22Rv1 (cell line): ENCODE measurements around the gene TCF23.
"Not testable (repeated sequence)": the region's sequence is repeated elsewhere in the genome, so short reads cannot be mapped to it uniquely, and the experiment has no call there.

Experiments
- H3K27ac ChIP-seq: fragments of 450-650 bp; 2 replicates; pipeline ENCODE4 v1.5.1; 2017
- ZFX ChIP-seq: fragments of 450-650 bp; IDR thresholded peaks from 2 replicates; pipeline ENCODE4 v1.6.1; 2017; ENCODE audit warnings: antibody characterized with exemption, borderline replicate concordance
- TF ChIP-seq, protein P1 (sequence below): fragments of 450-650 bp; IDR thresholded peaks from 2 replicates; pipeline ENCODE4 v1.5.1; 2017; ENCODE audit warnings: mild to moderate bottlenecking

Gene TCF23

DNA sequence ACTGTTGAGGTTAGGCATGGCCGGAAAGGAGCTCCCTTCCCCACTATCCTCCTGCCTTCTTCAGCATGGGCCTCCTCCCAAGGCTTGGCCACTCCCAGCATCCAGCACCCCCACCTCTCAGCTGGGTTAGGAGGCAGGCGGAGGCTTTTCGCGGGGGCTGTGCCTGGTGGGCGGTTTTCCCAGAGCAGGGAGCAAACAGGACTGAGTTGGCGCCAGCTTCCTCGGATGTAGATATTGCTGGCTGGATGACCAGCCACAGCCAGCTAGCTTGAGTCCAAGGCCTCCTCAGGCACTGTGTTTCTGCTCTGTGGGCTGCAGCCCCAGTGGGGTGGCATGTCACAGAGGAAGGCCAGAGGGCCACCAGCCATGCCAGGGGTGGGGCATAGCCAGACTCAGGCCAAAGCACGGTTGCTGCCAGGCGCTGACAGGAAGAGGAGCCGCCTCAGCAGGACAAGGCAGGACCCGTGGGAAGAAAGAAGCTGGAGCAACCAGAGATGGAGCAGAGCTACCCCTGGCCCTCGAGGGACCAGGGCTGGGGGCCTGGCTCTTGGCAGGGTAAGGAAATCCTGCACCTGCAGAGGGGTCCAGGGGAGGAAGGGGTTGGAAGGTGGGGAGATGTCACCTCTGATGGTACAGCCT lies at the start of gene TCF23:
Gene TCF23 (plus strand): TSS at position 204 of the 639 bp plus-strand sequence. CDS start 130 bp downstream, at position 334.
- TF ChIP-seq, protein P1, sequence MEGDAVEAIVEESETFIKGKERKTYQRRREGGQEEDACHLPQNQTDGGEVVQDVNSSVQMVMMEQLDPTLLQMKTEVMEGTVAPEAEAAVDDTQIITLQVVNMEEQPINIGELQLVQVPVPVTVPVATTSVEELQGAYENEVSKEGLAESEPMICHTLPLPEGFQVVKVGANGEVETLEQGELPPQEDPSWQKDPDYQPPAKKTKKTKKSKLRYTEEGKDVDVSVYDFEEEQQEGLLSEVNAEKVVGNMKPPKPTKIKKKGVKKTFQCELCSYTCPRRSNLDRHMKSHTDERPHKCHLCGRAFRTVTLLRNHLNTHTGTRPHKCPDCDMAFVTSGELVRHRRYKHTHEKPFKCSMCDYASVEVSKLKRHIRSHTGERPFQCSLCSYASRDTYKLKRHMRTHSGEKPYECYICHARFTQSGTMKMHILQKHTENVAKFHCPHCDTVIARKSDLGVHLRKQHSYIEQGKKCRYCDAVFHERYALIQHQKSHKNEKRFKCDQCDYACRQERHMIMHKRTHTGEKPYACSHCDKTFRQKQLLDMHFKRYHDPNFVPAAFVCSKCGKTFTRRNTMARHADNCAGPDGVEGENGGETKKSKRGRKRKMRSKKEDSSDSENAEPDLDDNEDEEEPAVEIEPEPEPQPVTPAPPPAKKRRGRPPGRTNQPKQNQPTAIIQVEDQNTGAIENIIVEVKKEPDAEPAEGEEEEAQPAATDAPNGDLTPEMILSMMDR: no peak
- TF ChIP-seq ZFX: no peak
- H3K27ac ChIP-seq: no peak within 1 kb of the TSS

DNA sequence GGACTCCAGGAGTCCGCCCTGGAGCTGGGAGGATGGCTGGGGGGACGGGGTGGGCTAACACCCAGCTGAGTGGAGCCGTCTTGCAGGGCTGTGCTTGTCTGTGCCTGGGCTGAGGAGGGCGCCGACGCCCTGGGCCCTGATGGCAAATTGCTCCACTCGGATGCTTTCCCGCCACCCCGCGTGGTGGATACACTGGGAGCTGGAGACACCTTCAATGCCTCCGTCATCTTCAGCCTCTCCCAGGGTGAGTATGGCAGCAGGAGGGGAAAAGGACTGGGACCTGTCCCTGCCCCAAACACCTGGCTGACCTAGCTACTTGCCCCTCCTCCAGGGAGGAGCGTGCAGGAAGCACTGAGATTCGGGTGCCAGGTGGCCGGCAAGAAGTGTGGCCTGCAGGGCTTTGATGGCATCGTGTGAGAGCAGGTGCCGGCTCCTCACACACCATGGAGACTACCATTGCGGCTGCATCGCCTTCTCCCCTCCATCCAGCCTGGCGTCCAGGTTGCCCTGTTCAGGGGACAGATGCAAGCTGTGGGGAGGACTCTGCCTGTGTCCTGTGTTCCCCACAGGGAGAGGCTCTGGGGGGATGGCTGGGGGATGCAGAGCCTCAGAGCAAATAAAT lies 49.4 kb upstream of the TCF23 start:
- no peak for TF ChIP-seq ZFX
- TF ChIP-seq, protein P1: no peak
- no peak overlapping the region for H3K27ac ChIP-seq

DNA sequence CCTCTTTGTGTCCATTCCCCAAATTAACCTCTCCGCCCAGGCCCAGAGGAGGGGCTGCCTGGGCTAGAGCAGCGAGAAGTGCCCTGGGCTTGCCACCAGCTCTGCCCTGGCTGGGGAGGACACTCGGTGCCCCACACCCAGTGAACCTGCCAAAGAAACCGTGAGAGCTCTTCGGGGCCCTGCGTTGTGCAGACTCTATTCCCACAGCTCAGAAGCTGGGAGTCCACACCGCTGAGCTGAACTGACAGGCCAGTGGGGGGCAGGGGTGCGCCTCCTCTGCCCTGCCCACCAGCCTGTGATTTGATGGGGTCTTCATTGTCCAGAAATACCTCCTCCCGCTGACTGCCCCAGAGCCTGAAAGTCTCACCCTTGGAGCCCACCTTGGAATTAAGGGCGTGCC lies 48.8 kb upstream of the TCF23 start:
- H3K27ac ChIP-seq: no peak overlapping the region
- TF ChIP-seq ZFX: no peak
- TF ChIP-seq, protein P1: no peak

DNA sequence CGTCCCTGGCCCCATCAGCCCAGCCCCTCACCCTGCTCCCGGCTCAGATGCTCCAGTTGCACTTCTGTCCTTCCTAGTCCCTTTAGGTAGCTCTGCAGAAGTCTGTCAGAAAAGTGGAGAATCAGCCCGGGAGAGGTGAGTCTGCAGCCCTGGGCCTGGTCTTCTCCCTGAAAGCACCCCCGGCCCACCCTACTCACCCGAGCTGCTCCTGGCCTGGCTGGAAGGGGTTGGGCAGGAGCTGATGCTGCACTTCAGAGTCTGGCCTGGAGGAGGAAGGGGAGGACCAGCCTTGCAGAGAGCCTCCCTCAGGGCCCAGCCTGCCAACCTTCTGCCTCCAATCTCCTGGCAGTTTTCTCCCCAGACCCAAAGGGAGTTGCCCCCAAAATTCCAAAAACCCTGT lies 46.5 kb upstream of the TCF23 start:
- TF ChIP-seq, protein P1: no peak
- TF ChIP-seq ZFX: no peak
- H3K27ac ChIP-seq: no peak overlapping the region

DNA sequence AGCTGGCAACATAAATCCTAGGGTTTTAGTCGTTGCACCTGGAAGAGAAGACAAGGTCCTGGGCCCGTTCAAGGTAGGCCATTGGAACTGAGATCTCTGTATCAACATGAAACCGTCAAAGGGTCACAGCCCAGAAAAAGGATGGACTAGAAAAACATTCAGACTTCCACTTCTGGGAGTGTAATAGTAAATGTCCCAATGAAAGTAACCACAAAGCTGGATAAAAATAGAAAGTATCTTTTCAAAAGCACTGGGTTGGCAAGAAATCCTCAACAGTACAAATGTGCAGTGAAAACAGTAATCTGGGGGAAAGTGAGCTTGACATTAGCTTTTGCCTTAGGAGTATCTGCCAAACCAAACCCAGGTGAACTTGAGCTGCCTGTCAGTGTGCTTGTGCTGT lies 42.8 kb upstream of the TCF23 start:
- no peak overlapping the region for H3K27ac ChIP-seq
- no peak for TF ChIP-seq ZFX
- TF ChIP-seq, protein P1: no peak

DNA sequence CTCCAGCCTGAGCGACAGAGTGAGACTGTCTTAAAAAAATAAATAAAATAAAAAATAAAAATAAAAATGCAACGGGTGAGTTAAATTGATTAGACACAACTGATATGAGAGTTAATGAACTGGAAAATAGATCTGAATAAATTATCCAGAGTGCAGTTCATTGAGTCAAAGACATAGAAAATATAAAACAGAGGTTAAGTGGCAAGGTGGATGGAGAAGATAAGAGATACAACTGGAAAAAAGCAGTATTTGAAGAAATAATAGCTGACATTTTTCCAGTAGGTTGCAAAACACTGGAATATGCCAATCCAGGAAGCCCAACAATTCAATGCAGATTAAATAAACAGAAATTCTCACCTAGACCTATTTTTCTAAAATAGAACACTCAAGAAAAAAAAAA lies 40.6 kb upstream of the TCF23 start:
- TF ChIP-seq ZFX: no peak
- TF ChIP-seq, protein P1: no peak
- no peak overlapping the region for H3K27ac ChIP-seq

DNA sequence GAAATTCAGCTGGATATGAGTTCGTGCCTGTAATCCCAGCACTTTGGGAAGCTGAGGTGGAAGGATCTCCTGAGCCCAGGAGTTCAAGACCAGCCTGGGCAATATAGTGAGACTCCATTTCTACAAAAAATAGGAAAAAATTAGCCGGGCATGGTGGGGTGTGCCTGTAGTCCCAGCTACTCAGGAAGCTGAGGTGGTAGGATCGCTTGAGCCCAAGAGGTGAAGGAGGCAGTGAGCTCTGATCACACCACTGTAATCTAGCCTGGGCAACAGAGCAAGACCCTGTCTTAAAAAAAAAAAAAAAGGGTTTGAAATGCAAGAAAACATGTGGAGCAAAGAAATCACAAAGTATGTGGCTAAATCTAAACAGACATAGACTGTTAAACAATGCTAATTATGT lies 39.7 kb upstream of the TCF23 start:
- no peak overlapping the region for H3K27ac ChIP-seq
- TF ChIP-seq, protein P1: no peak
- no peak for TF ChIP-seq ZFX

DNA sequence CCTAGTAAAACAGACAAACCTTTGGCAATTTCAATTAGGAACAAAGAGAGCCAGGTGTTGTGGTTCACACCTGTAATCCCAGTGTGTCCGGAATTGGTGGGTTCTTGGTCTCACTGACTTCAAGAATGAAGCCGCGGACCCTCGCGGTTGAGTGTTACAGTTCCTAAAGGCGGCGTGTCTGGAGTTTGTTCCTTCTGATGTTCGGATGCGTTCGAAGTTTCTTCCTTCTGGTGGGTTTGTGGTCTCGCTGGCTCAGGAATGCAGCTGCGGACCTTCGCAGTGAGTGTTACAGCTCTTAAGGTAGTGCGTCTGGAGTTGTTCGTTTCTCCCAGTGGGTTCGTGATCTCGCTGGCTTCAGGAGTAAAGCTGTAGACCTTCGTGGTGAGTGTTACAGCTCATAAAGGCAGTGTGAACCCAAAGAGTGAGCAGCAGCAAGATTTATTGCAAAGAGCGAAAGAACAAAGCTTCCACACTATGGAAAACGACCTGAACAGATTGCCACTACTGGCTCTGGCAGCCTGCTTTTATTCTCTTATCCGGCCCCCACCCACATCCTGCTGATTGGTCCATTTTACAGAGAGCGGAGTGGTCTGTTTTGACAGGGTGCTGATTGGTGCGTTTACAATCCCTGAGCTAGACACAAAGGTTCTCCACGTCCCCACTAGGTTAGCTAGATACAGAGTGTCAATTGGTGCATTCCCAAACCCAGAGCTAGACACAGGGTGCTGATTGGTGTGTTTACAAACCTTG lies 38.0 kb upstream of the TCF23 start:
- not testable (repeated sequence) for H3K27ac ChIP-seq

DNA sequence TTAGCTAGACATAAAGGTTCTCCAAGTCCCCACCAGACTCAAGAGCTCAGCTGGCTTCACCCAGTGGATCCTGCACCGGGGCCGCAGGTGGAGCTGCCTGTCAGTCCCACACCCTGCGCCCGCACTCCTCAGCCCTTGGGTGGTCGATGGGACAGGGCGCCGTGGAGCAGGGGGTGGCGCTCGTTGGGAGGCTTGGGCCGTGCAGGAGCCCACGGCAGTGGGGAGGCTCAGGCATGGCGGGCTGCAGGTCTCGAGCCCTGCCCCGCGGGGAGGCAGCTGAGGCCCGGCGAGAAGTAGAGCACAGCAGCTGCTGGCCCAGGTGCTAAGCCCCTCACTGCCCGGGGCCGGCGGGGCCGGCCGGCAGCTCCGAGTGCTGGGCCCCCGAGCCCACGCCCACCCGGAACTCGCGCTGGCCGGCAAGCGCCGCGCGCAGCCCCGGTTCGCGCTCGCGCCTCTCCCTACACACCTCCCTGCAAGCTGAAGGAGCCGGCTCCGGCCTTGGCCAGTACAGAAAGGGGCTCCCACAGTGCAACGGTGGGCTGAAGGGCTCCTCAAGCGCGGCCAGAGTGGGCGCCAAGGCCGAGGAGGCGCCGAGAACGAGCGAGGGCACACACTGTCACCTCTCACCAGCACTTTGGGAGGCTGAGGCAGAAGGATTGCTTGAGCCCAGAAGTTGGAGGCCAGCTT lies 37.3 kb upstream of the TCF23 start:
- H3K27ac ChIP-seq: not testable (repeated sequence)
